Right cardiac atrium (tissue), 5 donors: Measurements from ENCODE around the gene GAS6. TPM values are rescaled to one million over a fixed set of nuclear protein-coding genes. Genes with fewer than 3 reads are reported as not detected.
"Not testable (repeated sequence)": the region's sequence is repeated elsewhere in the genome, so short reads cannot be mapped to it uniquely, and the experiment has no call there.

Source experiments
- ATAC-seq, 2 donors: fragments of 200-7000 bp; cut with Tn5 transposase; one replicate each; pipeline versions ENCODE4 v1.8.0 to v1.9.1; 2020; ENCODE audit warnings: moderate library complexity in 2 of 2, mild to moderate bottlenecking in 1 of 2
- DNase-seq, 3 donors: peaks; one replicate each; pipeline ENCODE4 v3.0.0-alpha.2; 2020
- H3K27ac ChIP-seq: one replicate; pipeline ENCODE4 v1.5.1; 2013; ENCODE audit warnings: mild to moderate bottlenecking, low read length, control low read depth, moderate library complexity
- H3K27me3 ChIP-seq: one replicate; pipeline ENCODE4 v1.6.1; 2013; ENCODE audit not compliant: control insufficient read depth, insufficient read depth
- H3K4me1 ChIP-seq: one replicate; pipeline ENCODE4 v1.6.1; 2013; ENCODE audit warnings: low read length; ENCODE audit not compliant: control insufficient read depth, insufficient read depth
- H3K4me3 ChIP-seq: one replicate; pipeline ENCODE4 v1.5.1; 2013; ENCODE audit warnings: low read length, control low read depth
- H3K9me3 ChIP-seq: one replicate; pipeline ENCODE4 v1.6.1; 2013; ENCODE audit warnings: low read length; ENCODE audit not compliant: control insufficient read depth
- WGBS: extraction: QIAGEN DNeasy Blood & Tissue Kit; methylation state at CpG from one replicate; pipeline ENCODE4 v1.1.7; 2013; 5-methylcytosine and 5-hydroxymethylcytosine counted together
- intact Hi-C, 4 donors: fragments of 100-400 bp; cut with DNase I; formaldehyde crosslinking; loops; one replicate each; pipeline versions ENCODE4 v1.11.0 to v1.14.0; 2022 to 2023
- polyA plus RNA-seq: library from polyadenylated mRNA; stranded (reverse); fragments of 200-250 nt; gene quantifications from one replicate; pipeline ENCODE4 v1.2.3, GENCODE V29; 2013
- total RNA-seq, 4 donors: library from RNA; stranded (reverse); fragmentation: NEBNext Ultra II Directional; extraction: Animal tissue kit (Norgen Biotek cat#: 25700); gene quantifications; one replicate each; pipeline ENCODE4 v1.2.1, GENCODE V29; 2021
- donor health status: healthy with polysubstance abuse.
- donor health status: DM: no; HTN: yes; CAD: no.
- donor health status: DM: no; HTN: no; CAD: no.
- donor health status: DM: no; HTN: yes; CAD: no; lungs with severe emphysema.
- donor health status: DM: yes; HTN: yes; CAD: no.

Gene GAS6
- total and polyA plus RNA-seq, 5 donors = 197 to 273 (median 205) TPM

DNA sequence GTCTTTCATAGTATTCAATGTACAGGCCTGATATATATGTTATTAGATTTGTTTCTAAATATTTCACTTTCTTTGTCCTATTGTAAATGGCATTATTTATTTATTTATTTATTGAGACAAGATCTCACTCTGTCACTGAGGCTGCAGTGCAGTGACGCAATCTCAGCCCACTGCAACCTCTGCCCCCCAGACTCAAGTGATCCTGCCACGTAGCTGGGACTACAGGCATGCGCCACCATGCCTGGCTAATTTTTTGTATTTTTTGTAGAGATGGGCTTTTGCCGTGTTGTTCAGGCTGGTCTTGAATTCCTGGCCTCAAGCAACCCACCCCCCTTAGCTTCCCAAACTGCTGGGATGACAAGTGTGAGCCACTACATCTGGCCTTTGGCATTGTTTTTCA is 5.4 kb upstream of the GAS6 start:
- intact Hi-C loops = no loop called here
- ATAC-seq (no peak), DNase-seq (no peak)
- no peaks in the 10 kb centered on the region for H3K9me3 ChIP-seq
- no peak overlapping the region for H3K27ac ChIP-seq
- no peaks in the 10 kb centered on the region for H3K4me1 ChIP-seq
- H3K27me3 ChIP-seq = no peaks in the 10 kb centered on the region
- 97% methylated on average over 4 of the region's 4 CpGs for WGBS
- H3K4me3 ChIP-seq = no peak overlapping the region

DNA sequence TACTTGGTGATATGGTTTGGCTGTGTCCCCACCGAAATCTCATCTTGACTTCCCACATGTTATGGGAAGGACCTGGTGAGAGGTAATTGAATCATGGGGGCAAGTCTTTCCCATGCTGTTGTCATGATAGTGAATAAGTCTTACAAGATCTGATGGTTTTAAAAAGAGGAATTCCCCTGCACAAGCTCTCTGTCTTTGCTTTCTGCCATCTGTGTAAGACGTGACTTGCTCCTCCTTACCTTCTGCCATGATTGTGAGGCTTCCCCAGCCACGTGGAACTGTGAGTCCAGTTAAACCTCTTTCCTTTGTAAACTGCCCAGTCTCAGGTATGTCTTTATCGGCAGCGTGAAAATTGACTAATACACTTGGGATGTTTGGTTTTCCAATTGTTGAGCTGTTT is 4.0 kb upstream of the GAS6 start:
- ATAC-seq, H3K9me3 ChIP-seq, H3K27me3 ChIP-seq, H3K4me3 ChIP-seq, H3K27ac ChIP-seq, intact Hi-C loops, DNase-seq, H3K4me1 ChIP-seq: not testable (repeated sequence)
- 93% methylated on average over 5 of the region's 5 CpGs for WGBS

GRCh38 chr13:113865427-113865826 is 1.6 kb upstream of the GAS6 start:
- Histone ChIP-seq H3K4me1 (peaks cover 3% of the 10 kb centered on the region), H3K27ac (no peak overlapping the region), H3K4me3 (no peak overlapping the region), H3K27me3 (no peaks in the 10 kb centered on the region), H3K9me3 (no peaks in the 10 kb centered on the region)
- ATAC-seq = no peak
- DNase-seq = no peak
- WGBS = 96% methylated on average over 4 of the region's 4 CpGs
- intact Hi-C loops = no loop called here

DNA sequence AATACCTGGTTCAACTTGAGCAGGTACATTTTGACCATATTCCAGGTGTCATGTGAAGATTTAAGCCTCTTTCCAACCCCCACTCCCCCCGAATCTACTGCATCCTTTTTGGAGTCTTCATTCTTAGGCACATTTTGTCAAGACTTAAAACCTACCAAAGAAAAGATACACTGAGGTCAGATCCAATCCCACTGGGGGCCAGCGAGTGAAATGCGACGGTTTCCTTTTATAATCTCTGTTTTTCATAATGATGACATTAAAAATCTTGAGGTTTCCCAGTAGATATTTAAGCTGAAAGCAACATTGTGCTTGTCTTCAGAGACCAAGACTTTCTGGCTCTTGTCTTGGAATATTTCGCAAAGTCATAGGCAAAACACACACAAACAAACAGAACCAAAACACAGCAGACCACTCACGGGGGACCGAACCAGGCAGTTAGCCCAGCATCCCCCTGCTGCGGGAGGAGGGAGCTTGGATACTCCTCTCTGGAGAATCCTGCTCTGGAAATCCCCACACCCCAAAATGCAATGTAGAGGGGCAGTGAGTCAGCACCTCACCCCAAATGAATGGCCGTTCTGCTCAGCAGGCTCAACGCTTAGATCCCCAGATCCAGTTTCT is 506 bp upstream of the GAS6 start:
- Histone ChIP-seq H3K27ac (peak overlapping the region; percentile 68), H3K27me3 (no peaks in the 10 kb centered on the region), H3K4me1 (peaks cover 3% of the 10 kb centered on the region), H3K4me3 (peak overlapping the region; percentile 79), H3K9me3 (no peaks in the 10 kb centered on the region)
- 11% methylated on average over 10 of the region's 10 CpGs for WGBS
- ATAC-seq (peak in 1 of 2 donors; percentile 18), DNase-seq (peak in 2 of 3 donors; percentile 64 to 71)
- intact Hi-C loops = loop anchor here in 1 of 4 donors (5.0 kb wide), 1 partner anchor 42 kb away; no protein-coding TSS in a partner anchor

GRCh38 chr13:113862931-113863523 is 849 bp downstream of the GAS6 start:
- no peaks in the 10 kb centered on the region for H3K9me3 ChIP-seq
- WGBS = 3% methylated on average over 60 of the region's 60 CpGs
- H3K4me1 ChIP-seq = peaks cover 3% of the 10 kb centered on the region
- H3K27ac ChIP-seq = peak overlapping the region; percentile 68
- intact Hi-C loops = loop anchor here in 1 of 4 donors (5.0 kb wide), 1 partner anchor 41 kb away; no protein-coding TSS in a partner anchor
- DNase-seq = peak; percentile 65 to 82 (median 76)
- ATAC-seq = peak; percentile 46 to 60
- no peaks in the 10 kb centered on the region for H3K27me3 ChIP-seq
- H3K4me3 ChIP-seq = peak overlapping the region; percentile 79

DNA sequence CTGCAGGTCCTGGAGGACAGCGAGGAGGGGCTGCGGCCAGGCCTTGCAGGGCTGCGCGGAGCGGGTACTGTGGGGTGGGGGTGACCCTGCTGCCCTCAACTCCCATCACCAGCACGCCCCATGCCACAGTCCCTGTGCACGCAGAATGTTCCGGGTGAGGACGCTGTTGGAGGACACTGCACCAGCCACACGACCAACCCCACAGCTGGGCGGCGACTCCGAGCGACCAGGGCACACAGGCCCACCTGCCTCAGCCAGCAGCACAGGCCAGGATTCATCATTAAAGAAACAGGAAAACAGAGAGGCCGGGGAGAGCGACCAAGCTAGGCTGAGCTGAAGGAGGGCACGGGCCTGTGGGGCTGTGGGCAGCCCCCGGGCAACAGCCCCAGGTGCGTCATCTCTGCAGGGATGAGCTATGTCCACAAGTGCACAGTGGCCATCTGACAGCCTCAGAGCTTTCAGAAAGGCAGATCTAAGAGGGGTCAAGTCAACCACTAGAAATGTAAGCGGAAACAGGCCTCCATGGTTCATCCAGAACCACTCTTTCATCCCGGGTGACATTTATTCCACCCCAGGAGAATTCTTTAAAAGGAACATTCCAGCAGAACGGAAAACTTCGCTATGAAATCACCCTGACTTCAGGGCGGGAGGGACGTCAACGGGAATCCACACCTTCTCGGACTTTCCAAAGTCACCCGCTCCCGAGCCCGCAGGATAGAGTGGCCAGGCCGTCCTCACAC is 1.5 kb downstream of the GAS6 start:
- WGBS = 61% methylated on average over 31 of the region's 31 CpGs
- ATAC-seq = peak; percentile 6 to 13
- Histone ChIP-seq H3K27me3 (no peaks in the 10 kb centered on the region), H3K27ac (peak overlapping the region; percentile 68), H3K9me3 (no peaks in the 10 kb centered on the region), H3K4me1 (peaks cover 3% of the 10 kb centered on the region), H3K4me3 (peak overlapping the region; percentile 79)
- intact Hi-C loops = loop anchor here in 1 of 4 donors (5.0 kb wide), 1 partner anchor 40 kb away; no protein-coding TSS in a partner anchor
- peak in 2 of 3 donors; percentile 50 to 55 for DNase-seq

DNA sequence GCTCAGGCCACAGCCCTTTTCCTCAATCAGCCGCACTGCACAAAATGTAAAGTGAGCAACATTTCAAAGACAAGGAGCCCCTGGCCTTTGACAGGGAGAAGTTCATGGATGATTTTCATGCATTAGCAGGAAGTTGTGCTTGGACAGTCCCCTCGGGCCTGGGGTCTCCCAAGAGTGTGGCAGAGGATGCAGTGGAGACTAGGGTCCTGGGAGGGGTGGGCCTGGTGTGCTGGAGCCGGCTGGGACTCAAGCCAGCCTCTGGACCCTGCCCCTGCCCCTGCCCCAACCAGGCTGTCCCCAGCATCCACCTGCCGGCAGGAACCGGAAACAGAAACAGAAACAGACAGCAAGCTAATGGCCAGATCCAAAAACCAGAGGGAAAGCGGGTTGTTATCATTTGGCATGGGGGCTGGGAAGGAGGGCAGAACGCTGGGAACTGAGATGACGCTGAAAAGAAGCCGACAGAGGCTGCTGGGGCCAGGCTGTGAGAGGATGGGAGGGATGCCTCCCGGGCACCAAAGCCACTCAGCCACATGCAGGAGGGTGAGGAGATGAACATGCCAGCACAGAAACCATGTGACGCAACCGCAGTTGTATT is 2.3 kb downstream of the GAS6 start:
- Histone ChIP-seq H3K27ac (no peak overlapping the region), H3K9me3 (no peaks in the 10 kb centered on the region), H3K27me3 (no peaks in the 10 kb centered on the region), H3K4me1 (peaks cover 3% of the 10 kb centered on the region), H3K4me3 (no peak overlapping the region)
- DNase-seq (peak in 2 of 3 donors; percentile 54 to 59), ATAC-seq (peak; percentile 4 to 10)
- WGBS = 48% methylated on average over 12 of the region's 12 CpGs
- intact Hi-C loops = loop anchor here in 1 of 4 donors (5.0 kb wide), 1 partner anchor 39 kb away; no protein-coding TSS in a partner anchor

DNA sequence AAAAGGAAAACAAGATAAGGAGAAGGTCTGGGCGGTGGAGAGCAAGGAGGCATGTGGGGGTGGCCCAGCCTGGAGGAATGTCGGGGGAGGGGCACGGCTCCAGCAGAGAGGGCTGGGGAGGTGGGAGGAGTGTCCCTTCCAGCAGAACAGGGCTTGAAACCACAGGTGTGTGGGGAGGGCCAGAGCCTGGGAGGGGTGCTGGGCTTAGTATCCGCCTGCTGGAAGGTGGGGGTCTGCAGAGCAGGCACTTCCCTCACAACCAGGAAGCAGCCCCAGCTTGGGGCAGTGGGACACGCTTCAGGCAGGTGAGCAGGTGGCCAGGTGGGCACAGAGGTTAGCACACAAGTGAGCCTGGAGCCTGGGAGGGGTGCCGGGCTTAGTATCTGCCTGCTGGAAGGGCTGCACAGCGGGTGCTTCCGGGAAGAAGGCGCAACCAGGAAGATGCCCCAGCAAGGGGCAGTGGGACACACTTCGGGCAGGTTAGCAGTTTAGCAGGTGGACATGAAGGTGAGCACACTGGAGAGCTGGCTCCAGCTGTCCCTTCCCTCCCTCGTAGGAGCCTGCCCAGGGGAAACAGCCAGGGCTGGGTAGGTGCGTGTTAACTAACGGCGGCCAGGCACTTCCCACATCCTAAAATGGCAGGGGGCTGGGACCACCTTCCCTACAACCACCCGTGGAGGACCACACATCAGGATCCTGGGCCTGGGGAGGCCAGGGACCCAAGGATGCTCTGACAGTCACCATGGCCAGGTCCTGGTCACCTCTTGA is 3.0 kb downstream of the GAS6 start:
- Histone ChIP-seq H3K4me3 (no peak overlapping the region), H3K27me3 (no peaks in the 10 kb centered on the region), H3K27ac (no peak overlapping the region), H3K4me1 (peaks cover 3% of the 10 kb centered on the region), H3K9me3 (no peaks in the 10 kb centered on the region)
- ATAC-seq (peak; percentile 13 to 16), DNase-seq (peak in 2 of 3 donors; percentile 60 to 66)
- 65% methylated on average over 15 of the region's 15 CpGs for WGBS
- intact Hi-C loops = loop anchor here in 1 of 4 donors (5.0 kb wide), 1 partner anchor 39 kb away; no protein-coding TSS in a partner anchor

DNA sequence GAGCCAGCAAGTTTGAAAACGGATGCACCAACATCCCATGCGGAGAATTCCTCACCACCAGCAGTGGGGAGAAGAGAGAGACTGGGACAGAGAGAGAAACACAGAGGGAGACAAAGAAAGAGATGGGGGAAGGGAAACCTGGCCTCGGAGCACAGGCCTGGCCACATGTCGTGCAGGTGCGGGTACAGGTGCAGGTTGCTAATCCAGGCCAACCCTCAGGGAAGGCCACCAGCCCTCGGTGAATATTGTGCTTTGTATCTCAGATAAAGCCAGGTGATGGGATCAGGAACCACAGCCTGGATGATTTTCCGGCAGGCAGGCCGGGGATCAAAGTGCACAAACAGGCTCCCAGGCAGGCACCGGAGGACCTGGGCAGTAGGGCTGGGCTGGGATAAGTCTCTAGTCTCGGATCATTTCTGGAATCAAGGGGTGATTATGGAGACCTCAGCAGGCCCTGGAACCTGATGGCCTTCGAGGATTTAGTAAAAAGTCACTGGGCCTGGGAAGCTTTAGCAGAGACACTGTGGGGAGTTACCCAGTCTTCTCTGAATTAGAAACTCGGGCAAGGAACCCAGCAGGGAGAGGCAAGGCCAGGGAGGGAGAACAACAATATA is 3.7 kb downstream of the GAS6 start:
- Histone ChIP-seq H3K4me3 (no peak overlapping the region), H3K27me3 (no peaks in the 10 kb centered on the region), H3K9me3 (no peaks in the 10 kb centered on the region), H3K27ac (no peak overlapping the region), H3K4me1 (peaks cover 3% of the 10 kb centered on the region)
- DNase-seq (no peak), ATAC-seq (no peak)
- intact Hi-C loops = loop anchor here in 1 of 4 donors (5.0 kb wide), 1 partner anchor 38 kb away; no protein-coding TSS in a partner anchor
- 69% methylated on average over 12 of the region's 12 CpGs for WGBS
